H1 (cell line): ENCODE measurements around the gene ZNF672. TPM values are rescaled to one million over a fixed set of nuclear protein-coding genes. Genes with fewer than 3 reads are reported as not detected.

ENCODE experiments used
- ATF2 ChIP-seq: IDR thresholded peaks from 2 replicates; pipeline ENCODE4 v1.6.1; 2012; ENCODE audit warnings: low read length, inconsistent platforms
- POLR2A ChIP-seq, 2 experiments: IDR thresholded peaks; 1 replicate in 1 of 2; 2 replicates in 1 of 2; pipeline ENCODE4 v1.6.1; 2011; ENCODE audit warnings: low read depth in 2 of 2, low read length in 2 of 2, mild to moderate bottlenecking in 2 of 2; ENCODE audit errors: control extremely low read depth in 1 of 2
- polyA plus RNA-seq, 7 experiments: library from polyadenylated mRNA; depleted of rRNA in 3 of 7; stranded (reverse) in 5 of 7; unstranded in 2 of 7; fragments of >200 nt in 5 of 7; fragments of 200-250 nt in 2 of 7; gene quantifications; 1 replicate in 5 of 7; 2 replicates in 1 of 7; 4 replicates in 1 of 7; pipeline versions ENCODE4 v1.2.1 to v1.2.3, GENCODE V29; 2011 to 2013; ENCODE audit warnings: missing spikeins in 2 of 7, mixed read lengths in 2 of 7
- total RNA-seq: library from RNA; stranded (reverse); fragmentation: NEBNext Ultra II Directional; extraction: Animal tissue kit (Norgen Biotek cat#: 25700); gene quantifications from 2 replicates; pipeline ENCODE4 v1.2.1, GENCODE V29; 2021

ZNF672 gene
- total and polyA plus RNA-seq, 2 of the 8 experiments (the other 6 are each of a cell fraction or from before 2014, with no cell fraction given), result 30.7 to 40.4 TPM

- TF ChIP-seq ATF2 (no peak), POLR2A (IDR thresholded peaks at IDR 0.05; ENCODE audit: control extremely low read depth in 1 of 2, low read depth in 2 of 2, low read length in 2 of 2) (no peak)
Observed at GRCh38 chr1:248825136-248825535, 12.9 kb upstream of the ZNF672 start (continued).
